Hematopoietic multipotent progenitor cell (in vitro differentiated cells): Measurements from ENCODE around the gene INPP5E. TPM values are rescaled to one million over a fixed set of nuclear protein-coding genes. Genes with fewer than 3 reads are reported as not detected.

Experiments used
- DNase-seq, 3 donors: peaks; one replicate each; pipeline ENCODE4 v3.0.0-alpha.2; 2011 to 2015; ENCODE audit warnings: low read depth in 2 of 3, low spot score in 2 of 3
- total RNA-seq: library from RNA; depleted of rRNA; stranded (reverse); fragments of >200 nt; gene quantifications from one replicate; pipeline ENCODE4 v1.2.3, GENCODE V29; 2012

The INPP5E gene, protein sequence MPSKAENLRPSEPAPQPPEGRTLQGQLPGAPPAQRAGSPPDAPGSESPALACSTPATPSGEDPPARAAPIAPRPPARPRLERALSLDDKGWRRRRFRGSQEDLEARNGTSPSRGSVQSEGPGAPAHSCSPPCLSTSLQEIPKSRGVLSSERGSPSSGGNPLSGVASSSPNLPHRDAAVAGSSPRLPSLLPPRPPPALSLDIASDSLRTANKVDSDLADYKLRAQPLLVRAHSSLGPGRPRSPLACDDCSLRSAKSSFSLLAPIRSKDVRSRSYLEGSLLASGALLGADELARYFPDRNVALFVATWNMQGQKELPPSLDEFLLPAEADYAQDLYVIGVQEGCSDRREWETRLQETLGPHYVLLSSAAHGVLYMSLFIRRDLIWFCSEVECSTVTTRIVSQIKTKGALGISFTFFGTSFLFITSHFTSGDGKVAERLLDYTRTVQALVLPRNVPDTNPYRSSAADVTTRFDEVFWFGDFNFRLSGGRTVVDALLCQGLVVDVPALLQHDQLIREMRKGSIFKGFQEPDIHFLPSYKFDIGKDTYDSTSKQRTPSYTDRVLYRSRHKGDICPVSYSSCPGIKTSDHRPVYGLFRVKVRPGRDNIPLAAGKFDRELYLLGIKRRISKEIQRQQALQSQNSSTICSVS
- 11.3 TPM for total RNA-seq

DNA sequence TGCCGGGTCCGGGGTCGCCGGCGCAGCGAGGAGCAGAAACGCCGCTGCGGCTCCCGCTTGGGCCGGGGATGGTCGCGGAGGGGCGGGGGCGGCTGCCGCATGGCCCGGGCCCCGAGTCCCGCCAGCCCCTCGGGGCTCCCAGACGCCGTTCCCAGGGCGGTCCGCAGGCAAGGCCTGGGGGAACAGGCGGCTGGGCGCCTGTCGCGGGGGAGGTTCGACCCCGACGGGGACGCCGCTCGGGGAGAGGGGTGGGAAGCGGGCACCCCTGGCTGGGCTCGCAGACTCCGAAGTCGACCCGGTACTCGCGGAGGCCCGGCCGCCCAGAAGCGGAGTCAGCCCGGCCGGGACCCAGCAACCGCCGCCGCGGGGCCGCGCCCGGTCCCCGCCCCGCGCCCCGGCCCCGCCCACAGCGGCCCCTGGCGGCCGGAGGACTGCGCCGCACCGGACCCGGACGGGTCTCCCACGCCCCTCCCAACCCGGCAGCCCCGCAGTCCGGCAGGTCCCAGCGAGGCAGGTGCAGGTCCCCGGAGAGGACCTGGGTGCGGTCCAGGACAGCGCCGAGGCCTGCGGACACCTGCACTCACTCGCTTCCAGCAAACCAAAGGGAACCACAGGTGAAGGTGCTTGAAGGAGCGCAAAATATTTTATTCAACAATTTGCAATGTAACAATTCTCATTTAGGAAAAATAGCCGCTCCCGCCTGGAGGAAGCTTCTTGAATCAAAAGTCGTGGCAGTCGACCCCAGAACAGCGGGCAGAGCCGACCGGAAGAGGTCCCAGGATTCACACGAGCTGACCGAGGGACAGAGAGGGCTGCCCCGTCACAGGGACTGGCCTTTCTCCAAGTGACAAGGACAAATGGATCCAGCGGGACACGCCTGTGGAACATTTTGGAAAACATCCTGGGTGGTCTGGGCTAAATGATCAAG lies at the start of gene INPP5E:
TSS of gene INPP5E (minus strand) at position 365 of the 928 bp plus-strand sequence. CDS start 426 bp downstream, outside the sequence.
- peak; percentile 72 to 75 (median 72) for DNase-seq

DNA sequence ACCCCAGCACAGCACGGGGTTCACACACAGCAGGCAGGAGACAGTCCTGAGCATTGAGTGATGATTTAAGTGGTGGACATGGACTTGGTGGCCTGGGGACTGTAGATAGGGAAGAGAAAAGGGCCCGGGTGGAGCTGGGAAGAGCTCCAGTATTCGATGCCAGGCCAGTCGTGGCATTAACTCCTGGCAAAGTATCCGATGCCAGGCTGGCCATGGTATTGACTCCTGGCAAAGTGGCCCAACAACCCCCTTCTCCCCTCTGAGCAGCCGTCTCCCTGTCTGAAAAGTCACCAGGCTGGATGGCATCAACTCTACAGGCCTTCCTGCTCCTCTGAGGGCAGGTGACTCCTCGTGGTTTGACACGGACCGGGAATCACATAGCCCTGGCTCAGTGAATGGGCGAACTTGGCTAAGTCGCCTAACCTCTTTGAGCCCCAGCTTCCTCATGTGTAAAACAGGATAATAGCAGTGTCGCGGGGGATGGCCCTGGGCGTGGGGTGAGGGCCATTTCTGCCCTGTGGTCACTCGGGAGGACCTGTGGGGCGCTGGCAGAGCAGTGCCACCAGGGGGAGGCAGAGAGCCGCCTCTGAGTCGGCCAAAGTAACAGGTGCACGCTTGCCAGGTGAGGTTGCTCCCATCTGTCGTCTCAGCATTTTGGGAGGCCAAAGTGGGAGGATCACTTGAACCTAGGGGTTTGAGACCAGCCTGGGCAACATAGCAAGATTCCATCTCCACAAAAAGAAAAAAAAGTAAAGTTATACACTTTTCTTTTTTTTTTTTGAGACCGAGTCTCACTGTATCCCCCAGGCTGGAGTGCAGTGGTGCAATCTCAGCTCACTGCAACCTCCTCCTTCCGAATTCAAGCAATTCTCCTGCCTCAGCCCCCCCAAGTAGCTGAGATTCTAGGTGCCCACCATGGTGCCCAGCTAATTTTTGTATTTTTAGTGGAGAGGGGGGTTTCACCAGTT lies 48.9 kb upstream of the INPP5E start:
- peak; percentile 29 to 62 (median 54) for DNase-seq

DNA sequence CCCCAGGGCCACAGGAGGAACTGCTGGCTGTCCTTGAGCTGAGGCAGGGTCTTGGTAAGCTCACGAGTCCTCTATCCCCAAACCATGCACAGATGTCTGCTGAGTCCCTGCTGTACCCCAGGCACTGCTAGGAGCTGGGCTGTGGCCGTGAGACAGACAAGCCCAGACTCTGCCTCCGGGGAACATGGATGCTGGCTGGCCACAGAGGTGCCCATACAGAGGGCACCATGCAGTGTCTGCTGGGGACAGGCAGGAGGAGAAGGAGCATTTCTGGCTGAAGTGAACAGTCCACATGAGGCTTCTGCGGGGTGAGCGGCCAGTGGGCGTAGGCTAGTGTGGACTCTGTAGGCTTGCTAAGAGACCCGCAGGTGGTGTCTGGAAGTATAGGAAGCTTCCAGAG lies 48.0 kb upstream of the INPP5E start:
- no peak for DNase-seq

DNA sequence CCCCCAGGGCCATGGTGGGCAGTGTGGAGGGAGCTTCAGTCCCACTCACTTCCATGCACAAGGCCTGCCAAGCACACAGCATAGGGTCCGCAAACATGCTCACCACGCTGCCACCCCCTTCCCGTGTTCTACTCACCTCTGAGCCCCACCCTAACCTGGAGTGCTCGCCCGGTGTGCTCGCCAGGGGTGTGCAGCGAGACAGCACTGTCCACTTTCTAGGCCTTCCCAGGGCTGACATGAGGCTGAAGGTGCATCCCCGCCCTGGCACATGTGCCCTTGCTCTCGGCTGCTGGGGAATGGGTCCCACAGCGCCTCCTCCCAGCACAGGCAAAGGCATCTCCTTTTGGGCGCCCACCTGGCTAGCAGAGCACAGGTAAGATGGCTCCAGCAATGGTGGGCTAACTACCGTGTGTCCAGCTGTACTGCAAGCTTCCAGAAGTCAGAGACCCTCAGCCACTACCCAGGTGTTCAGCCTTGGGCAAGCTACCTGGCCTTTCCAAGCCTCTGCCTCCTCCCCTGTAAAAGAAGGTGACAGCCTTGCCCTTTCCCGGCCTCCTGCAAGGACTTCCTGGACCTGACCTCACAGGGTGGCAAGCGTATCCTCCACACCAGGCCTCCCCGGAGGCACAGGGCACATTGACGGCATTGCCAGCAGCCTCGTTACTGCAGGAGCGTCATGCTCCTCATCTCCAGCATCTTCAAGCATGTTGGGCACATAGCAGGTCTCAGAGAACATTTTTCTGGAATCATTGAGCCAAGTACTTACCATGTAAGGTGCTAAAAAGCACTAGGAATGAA lies 47.4 kb upstream of the INPP5E start:
- no peak for DNase-seq

DNA sequence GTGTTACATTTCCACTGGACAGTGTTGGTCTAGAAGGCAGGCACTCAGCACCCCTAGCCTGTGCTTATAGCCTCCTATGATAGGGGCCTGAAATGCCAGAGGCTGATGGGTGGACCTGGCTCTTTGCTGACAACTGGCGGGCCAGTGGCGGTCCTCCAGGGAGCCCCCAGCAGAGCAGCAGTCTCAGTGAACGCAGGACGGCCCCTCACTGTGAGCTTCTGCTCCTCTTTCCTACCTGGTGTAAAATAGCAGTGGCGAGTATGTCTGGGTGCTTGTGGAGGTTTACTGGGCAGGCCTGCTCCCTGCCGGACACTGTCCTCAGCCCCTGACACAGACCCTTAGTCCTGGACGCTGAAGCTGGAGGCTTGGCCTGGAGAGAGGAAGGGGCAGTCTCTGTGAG lies 46.5 kb upstream of the INPP5E start:
- no peak for DNase-seq

DNA sequence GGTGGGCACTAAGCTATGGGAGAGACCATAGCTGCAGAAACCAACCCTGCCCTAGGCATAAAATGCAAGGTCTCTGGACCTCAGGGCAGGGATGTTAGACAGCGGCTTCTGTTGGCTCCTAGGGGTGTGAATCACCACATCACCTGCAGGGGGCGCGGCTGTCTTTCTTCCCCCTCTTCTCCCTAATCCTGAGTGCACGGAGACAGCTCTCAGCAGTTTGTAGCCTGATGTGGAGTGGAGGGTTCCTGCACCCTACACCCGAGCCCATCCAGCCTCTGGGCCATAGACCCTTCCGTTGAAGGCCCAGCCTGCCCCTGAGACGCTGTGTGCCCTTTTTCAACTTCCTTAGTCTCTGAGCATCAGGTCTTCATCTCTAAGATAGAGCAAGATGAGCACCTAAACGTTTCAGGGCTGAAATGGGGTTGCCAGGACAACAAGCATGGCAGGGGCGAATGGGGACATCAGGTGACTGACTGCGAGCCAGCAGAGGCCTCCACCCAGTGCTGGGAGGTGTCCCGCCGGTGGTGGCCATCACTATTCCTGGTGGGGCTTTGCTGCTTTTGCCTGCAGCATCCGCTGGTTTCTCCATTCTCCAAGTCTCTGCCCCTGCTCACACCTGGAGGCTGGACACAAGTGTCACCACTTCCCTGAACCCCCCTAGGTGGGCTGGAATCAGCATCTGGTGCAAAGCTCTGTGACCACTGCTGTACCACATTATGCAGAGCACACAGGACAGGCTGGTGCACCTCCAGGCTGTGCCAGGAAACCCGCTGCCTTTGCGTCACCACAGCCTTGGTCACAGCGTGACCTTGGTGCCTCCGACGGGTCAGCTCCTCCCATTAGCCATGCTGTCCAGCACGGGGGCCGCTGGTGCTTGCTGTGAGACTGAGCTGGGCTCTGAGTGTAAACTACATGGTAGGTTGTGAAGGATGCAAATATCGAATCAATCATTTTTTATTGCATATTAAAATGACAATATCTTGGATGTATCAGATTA lies 45.7 kb upstream of the INPP5E start:
- DNase-seq: peak; percentile 75 to 90 (median 76)

DNA sequence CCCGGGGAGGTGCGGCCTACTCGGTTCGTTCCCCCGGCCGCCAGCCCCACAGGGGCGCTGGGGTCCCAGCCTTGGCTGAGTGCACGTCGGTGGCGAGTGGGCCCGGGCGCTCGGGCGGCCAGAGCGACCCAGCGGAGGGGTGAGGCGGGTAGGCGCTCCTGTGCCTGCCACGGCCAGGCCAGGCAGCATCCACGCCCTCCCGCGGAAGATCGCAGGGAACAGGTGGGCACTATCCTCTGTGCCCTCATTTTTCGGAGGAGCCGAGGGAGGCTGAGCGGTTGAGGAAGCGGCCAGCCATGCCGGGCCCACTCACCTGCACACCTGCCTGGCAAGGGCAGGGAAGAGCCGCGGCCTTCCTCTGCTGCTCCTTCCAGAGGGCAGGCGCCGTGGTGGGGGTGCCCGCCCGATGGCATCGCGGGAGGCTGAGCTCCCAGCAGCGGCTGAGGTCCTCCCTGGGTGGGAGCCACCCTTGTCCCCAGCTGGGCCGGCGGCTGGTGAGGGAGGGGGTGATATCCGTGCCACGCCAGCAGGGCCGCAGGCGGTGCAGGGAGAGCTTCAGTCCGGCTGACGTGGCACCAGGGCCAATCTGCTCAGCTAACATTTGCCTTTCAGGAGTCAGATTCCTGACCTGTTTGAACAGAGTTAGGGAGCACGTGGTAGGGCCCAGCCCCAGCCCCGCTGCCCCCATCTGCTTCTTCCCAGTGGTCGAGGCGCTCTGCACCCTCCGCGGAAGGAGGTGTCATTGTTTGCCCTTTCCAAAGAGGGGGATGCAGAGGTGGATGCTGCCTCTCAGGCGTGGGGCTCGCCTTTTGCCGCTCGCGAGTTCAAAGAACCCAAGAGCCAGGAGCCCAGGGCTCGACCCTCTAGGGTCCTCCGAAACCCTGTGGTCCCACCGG lies 44.8 kb upstream of the INPP5E start:
- DNase-seq: peak in 2 of 3 donors; percentile 8 to 18

DNA sequence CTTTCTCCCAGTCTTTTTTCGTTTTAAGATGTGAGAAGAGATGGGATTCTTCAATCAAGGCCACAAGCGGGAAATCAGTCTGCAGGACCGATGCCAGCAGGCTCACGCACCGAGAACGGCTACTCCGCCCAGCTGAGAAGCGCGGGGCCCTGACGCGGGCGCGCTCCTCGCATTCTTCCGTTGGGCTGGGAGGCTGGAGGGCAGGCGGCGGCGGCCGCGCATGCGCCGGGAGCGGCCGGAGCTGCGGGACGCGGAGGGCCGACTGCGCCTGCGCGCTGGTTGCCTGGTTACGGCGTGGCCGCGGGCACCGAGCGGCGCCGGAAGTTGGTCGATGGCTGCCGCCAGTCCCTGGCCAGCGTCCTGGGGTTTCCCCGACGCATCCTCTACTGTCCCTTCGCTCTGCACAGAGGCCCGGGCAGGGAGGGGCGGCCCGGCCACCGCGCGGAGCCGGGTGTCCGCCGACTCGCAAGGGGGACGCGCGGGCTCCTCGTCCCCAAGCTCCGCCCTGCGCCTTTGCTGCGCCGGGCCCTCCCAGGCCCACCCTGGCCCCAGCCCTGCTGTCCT lies 44.0 kb upstream of the INPP5E start:
- peak; percentile 91 to 99 (median 93) for DNase-seq

DNA sequence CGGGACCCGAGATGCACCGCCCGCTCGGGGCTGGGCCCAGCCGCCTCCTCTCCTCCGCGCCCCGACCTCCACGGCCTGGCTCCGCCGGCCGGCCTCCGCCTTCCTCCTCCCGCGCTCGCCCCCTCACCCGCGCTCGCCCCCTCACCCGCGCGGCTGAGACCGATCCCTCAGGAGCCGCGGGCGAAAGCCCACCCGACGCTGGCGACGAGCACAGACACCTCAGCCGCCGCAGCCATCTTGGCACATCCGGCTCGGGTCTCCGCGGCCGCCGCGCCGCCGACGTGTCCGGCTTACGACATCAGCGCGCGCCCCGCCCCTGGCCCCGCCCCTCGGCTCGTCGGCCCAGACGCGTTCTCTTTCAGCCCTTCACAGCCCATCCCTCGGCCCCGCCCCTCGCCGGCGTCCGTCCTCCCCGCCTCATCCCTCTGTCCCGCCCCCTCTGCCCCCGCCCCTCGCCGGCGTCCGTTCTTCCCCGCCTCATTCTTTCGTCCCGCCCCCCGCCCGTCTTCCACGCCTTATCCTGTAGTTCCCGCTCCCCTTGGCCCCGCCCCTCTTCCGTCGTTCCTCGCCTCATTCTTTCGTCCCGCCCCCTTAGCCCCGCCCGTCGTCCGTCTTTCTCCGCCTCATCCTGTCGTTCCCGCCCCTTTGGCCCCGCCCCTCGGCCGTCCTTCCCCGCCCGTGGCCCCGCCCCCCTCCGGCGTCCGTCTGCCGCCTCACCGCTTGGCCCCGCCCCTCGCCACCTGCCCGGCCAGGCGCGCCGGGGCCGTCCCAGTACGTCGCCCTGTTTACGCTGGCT lies 43.3 kb upstream of the INPP5E start, which contains the start of gene SEC16A:
TSS of gene SEC16A (minus strand) at position 248 of the 796 bp plus-strand sequence. CDS start 5,425 bp downstream, outside the sequence.
- peak; percentile 99 to 100 (median 99) for DNase-seq

DNA sequence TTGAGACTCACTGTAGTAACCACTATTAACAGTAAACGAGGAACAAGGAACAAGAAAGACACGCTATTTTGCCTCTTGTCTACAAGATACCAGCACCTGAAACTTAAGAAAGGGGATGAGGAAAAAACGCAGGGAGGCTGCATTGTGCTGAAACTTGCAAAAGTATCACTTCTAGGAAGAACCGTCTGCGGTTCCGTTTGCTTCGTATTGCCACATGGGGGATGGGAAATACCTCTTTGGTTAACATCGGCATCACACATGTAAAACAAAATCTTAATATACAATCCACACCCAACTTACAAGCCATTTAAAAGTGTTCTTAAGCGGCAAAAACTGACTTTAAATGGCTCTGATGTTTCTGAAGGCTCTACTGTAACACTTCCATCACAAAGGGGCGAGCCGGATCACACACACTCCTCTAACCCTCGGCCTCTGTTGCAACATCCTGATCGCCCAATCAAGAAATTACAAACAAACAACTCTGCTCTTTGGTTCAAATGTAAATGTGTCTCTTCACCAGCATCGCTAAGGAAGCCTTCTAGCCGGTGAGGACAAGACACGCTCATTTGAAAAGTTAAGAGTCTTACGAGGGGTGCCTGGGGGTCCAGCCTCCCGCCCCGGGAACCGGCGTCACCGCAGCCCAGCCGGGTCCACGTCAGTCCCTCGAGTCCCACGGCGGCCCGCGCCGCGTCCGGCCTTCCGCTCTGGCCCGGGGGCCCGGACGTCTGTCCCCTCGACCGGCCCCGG lies 42.6 kb upstream of the INPP5E start:
- peak; percentile 13 to 33 (median 26) for DNase-seq

DNA sequence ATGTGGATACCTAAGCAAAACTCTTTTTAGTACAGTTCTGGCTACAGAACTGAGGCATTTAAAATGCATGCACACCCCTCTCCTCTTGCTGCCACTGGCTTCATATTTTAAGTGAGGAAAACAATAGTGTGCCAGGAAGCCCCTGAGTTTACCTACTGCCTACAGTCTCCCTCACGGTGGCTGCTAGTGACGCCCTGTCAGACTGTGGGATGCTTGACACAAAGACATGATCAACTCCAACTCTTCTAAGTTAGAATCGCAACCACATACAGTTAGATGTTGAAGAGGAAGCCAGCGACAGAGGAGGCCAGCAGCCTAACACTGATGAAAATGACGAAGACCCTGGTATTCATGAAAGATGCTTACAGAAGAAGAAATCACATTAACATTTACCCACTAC lies 41.9 kb upstream of the INPP5E start:
- DNase-seq: no peak

DNA sequence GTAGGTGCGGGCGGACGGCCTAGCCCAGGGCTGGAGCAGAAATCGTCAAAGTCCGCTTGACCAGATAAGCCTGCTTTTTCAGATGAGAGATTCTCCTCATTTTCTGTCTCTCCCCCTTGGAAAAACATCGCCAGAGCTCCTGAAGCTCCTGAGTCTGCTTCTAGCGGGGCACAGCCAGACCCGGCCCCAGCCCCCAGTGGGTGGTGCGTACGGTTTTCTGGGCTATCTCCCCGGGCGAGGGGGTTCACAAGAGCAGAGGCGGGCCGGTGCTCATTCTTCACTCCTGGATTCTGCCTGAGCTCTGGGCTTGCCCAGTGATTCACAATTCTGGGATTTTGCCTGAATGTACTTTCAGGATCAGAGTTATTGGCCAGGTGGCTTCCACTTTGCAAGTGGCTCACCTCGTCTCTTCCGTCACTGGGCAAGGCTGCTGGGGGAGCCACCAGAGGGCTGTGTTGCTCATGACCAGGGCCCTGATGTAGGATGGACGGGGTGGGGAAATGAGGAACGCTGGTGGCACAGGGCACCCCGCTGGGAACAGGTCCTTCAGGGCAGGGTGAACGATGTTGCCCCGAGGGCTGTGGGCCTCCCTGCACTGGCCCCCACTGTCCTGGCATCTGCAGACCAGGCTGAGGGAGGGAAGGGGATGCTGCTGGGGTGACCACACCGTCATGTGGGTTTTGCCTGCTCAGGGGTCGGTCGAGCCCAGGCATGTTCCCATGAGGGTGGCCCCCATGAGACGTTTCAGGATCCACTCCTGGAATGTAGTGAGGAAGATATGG lies 36.9 kb upstream of the INPP5E start:
- no peak for DNase-seq

DNA sequence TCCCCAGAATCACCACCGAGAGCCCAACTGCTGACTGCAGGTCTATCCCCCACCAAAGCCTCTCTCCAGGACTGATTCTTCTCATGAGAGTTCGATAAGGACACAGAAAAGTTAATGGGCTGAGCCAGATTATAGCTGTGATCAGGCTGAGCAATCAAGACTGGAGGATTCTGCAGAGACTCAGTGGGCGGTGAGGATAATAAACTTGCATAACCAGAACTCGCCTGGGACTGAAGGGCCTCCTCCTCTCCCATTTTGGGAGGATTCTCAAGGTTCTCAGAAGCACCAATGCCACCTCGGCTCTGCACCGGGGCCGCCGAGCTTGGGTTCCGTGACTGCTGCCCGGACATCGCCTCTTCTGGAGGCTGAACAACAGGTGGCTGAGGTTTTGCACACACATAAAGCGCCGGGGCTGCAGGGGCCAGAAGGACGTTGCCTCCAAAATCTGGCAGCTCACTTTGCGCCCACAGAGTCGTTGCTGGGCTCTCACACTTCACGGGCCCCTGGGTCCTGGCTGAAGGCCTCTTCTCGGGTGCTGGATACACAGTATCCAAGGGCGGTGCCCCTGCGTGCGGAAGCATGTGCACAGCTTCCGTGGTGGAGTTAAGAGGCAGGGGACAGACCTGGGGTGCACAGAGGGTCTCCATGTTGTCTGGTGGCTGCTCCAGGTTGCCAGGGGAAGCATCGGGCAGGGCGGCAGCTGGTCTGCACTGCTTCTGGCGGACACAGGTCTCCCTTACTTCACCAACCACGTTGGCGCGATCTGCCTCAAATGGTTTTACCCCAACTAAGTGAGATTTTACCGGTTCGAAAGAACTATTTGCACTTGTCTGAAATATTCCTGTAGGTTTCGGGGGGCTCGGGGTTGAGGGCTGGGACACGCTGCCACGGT lies 35.6 kb upstream of the INPP5E start:
- DNase-seq: no peak
